K562 (cell line): Measurements from ENCODE around the gene RAPGEF5. TPM values are rescaled to one million over a fixed set of nuclear protein-coding genes. Genes with fewer than 3 reads are reported as not detected.

Source experiments
- ATAC-seq: fragments of 200-7000 bp; cut with Tn5 transposase; 3 replicates; pipeline ENCODE4 v1.9.1; 2020; ENCODE audit warnings: moderate library complexity
- BruUV-seq: library from RNA; stranded (reverse); fragments of 400-500 nt; replicated peaks from 2 replicates; lab custom pipeline; 2021; lab: Mats Ljungman, UMichigan
- CTCF ChIA-PET: fragments of 300-600 bp; formaldehyde crosslinking; extraction: SDS; loops from one replicate; lab custom pipeline; 2021; ENCODE audit warnings: low intra/inter-chr PET ratio; lab: Yijun Ruan, JAX
- POLR2A ChIA-PET: fragments of 300-600, 350-650 bp; sonication (Branson Sonifier 250); formaldehyde crosslinking; extraction: SDS; loops from one replicate; lab custom pipeline; 2021; ENCODE audit warnings: antibody characterized with exemption, inconsistent platforms; lab: Yijun Ruan, JAX
- DNase-seq, 4 experiments: peaks; one replicate each; pipeline versions ENCODE4 v3.0.0 to v3.0.0-alpha.2; 2011 to 2018; ENCODE audit warnings: low spot score in 3 of 4, mixed read lengths in 3 of 4; ENCODE audit errors: extremely low read depth in 1 of 4
- FAIRE-seq: peaks from 2 replicates; lab custom pipeline; 2011; peaks lifted over from hg19 to GRCh38; lab: Jason Lieb, UNC
- H2AFZ ChIP-seq: 2 replicates; pipeline ENCODE4 v1.6.0; 2011; ENCODE audit warnings: low read depth, low read length, control low read depth, inconsistent platforms
- H3K27ac ChIP-seq: fragments of 200-600 bp; 3 replicates; pipeline ENCODE4 v1.8.0; 2011; ENCODE audit warnings: low read depth, mild to moderate bottlenecking, control low read depth, inconsistent platforms, low read length, moderate library complexity, mixed read lengths; ENCODE audit errors: extremely low read depth
- H3K27me3 ChIP-seq, 2 experiments: fragments of 300-600 bp in 1 of 2; 2 replicates in 1 of 2; 3 replicates in 1 of 2; pipeline versions ENCODE4 v1.6.0 to v1.8.0; 2011; ENCODE audit warnings: inconsistent platforms in 2 of 2, low read length in 2 of 2, mild to moderate bottlenecking in 1 of 2, mixed read lengths in 1 of 2, moderate library complexity in 1 of 2; ENCODE audit not compliant: control insufficient read depth in 2 of 2, insufficient read depth in 2 of 2
- H3K36me3 ChIP-seq: fragments of 300-600 bp; 3 replicates; pipeline ENCODE4 v1.8.0; 2011; ENCODE audit warnings: mild to moderate bottlenecking, low read length, inconsistent platforms; ENCODE audit not compliant: control insufficient read depth, insufficient read depth
- H3K4me1 ChIP-seq, 2 experiments: fragments of 200-600 bp in 1 of 2; replicated peaks in 1 of 2; 2 replicates in 1 of 2; 3 replicates in 1 of 2; pipeline versions ENCODE4 v1.5.1 to v1.8.0; 2011; ENCODE audit warnings: inconsistent platforms in 2 of 2, low read length in 2 of 2, mild to moderate bottlenecking in 1 of 2, mixed read lengths in 1 of 2, moderate library complexity in 1 of 2; ENCODE audit not compliant: control insufficient read depth in 2 of 2, insufficient read depth in 2 of 2
- H3K4me2 ChIP-seq: 2 replicates; pipeline ENCODE4 v1.6.1; 2011; ENCODE audit warnings: low read length, control low read depth, inconsistent platforms, mixed read lengths; ENCODE audit not compliant: insufficient read depth
- H3K4me3 ChIP-seq: fragments of 200-600 bp; sonication (generic), shearing (Covaris generic); 2 replicates; pipeline ENCODE4 v1.5.1; 2016; ENCODE audit warnings: control low read depth, inconsistent platforms
- H3K79me2 ChIP-seq: fragments of 200-600 bp; 3 replicates; pipeline ENCODE4 v1.8.0; 2011; ENCODE audit warnings: low read length, inconsistent platforms; ENCODE audit not compliant: control insufficient read depth, insufficient read depth
- H3K9ac ChIP-seq, 2 experiments: 2 replicates each; pipeline versions ENCODE4 v1.6.0 to v1.6.1; 2011; ENCODE audit warnings: low read depth in 2 of 2, low read length in 2 of 2, control low read depth in 1 of 2, inconsistent platforms in 1 of 2, mild to moderate bottlenecking in 1 of 2, mixed read lengths in 1 of 2; ENCODE audit not compliant: insufficient read depth in 1 of 2
- H3K9me1 ChIP-seq: one replicate; pipeline ENCODE4 v1.6.0; 2011; ENCODE audit warnings: inconsistent platforms, mild to moderate bottlenecking, low read length, moderate library complexity; ENCODE audit not compliant: control insufficient read depth, insufficient read depth
- H3K9me3 ChIP-seq: replicated peaks from 2 replicates; pipeline ENCODE4 v1.5.1; 2011; ENCODE audit warnings: low read depth, low read length, inconsistent platforms; ENCODE audit not compliant: control insufficient read depth, insufficient read depth
- H4K20me1 ChIP-seq: replicated peaks from 2 replicates; pipeline ENCODE4 v1.6.1; 2011; ENCODE audit warnings: low read length, inconsistent platforms, mixed read lengths; ENCODE audit not compliant: control insufficient read depth, insufficient read depth
- ARID2 ChIP-seq: fragments of 450-650 bp; IDR thresholded peaks from 2 replicates; pipeline ENCODE4 v1.6.1; 2017; ENCODE audit warnings: antibody characterized with exemption, mild to moderate bottlenecking
- COPS2 ChIP-seq: fragments of 450-650 bp; conservative IDR thresholded peaks from 2 replicates; pipeline ENCODE4 v1.6.1; 2016; ENCODE audit warnings: mild to moderate bottlenecking, moderate library complexity
- DLX4 ChIP-seq: fragments of 250-450 bp; sonication (Bioruptor Pico); IDR thresholded peaks from 2 replicates; pipeline ENCODE4 v1.6.1; 2021; ENCODE audit warnings: mild to moderate bottlenecking
- ELF4 ChIP-seq: fragments of 450-650 bp; formaldehyde crosslinking; IDR thresholded peaks from 2 replicates; pipeline ENCODE4 v1.4.0; 2022; ENCODE audit warnings: missing genetic modification characterization
- NRF1 ChIP-seq, 2 experiments: fragments of 450-650 bp; IDR thresholded peaks in 1 of 2; conservative IDR thresholded peaks in 1 of 2; 2 replicates each; pipeline ENCODE4 v1.6.1; 2014; ENCODE audit warnings: mild to moderate bottlenecking in 2 of 2
- RAD51 ChIP-seq: fragments of 450-650 bp; IDR thresholded peaks from 2 replicates; pipeline ENCODE4 v1.7.1; 2016; ENCODE audit warnings: low read depth, mild to moderate bottlenecking, borderline replicate concordance
- SMC3 ChIP-seq: conservative IDR thresholded peaks from 2 replicates; pipeline ENCODE4 v1.6.1; 2011; ENCODE audit warnings: low read depth, low read length, improper control_type of control experiment; ENCODE audit not compliant: insufficient read depth
- TSHZ1 ChIP-seq: fragments of 250-450 bp; sonication (Bioruptor Pico); IDR thresholded peaks from 2 replicates; pipeline ENCODE4 v1.4.0; 2020; ENCODE audit warnings: mild to moderate bottlenecking, moderate library complexity
- VEZF1 ChIP-seq: fragments of 200-800 bp; sonication (Bioruptor generic); IDR thresholded peaks from 2 replicates; pipeline ENCODE4 v1.6.1; 2017; ENCODE audit warnings: missing genetic modification characterization, missing compliant biosample characterization
- ZKSCAN1 ChIP-seq: fragments of 150-350 bp; IDR thresholded peaks from 2 replicates; pipeline ENCODE4 v1.6.1; 2016; ENCODE audit warnings: low read depth, low read length
- ZKSCAN3 ChIP-seq: fragments of 250-450 bp; sonication (Bioruptor Pico); IDR thresholded peaks from 2 replicates; pipeline ENCODE4 v1.4.0; 2020
- ZNF384 ChIP-seq: IDR thresholded peaks from 2 replicates; pipeline ENCODE4 v1.6.1; 2012; ENCODE audit warnings: low read depth, low read length, improper control_type of control experiment
- ZNF655 ChIP-seq: fragments of 250-450 bp; sonication (Bioruptor Pico); IDR thresholded peaks from 2 replicates; pipeline ENCODE4 v1.5.0; 2021
- WGBS: fragments of 100-300 bp; shearing (Covaris generic); methylation state at CpG from one replicate; pipeline ENCODE4 v1.1.6; 2016; ENCODE audit warnings: low coverage, mixed read lengths; ENCODE audit not compliant: insufficient coverage; ENCODE audit errors: missing lambda C conversion rate; 5-methylcytosine and 5-hydroxymethylcytosine counted together
- in situ Hi-C: fragments of 300-500 bp; cut with MboI; formaldehyde crosslinking; loops from 4 replicates; pipeline ENCODE4 v1.15.0; 2018; ENCODE audit warnings: inconsistent platforms, mixed read lengths
- intact Hi-C: fragments of 100-400 bp; cut with micrococcal nuclease; formaldehyde crosslinking; loops from 2 replicates; pipeline ENCODE4 v1.14.2; 2022
- polyA plus RNA-seq, 8 experiments: library from polyadenylated mRNA; depleted of rRNA in 4 of 8; stranded (reverse) in 5 of 8; unstranded in 3 of 8; fragments of >200 nt; fragmentation: Nextera tagmentation in 2 of 8; fragmentation: Illumina TruSeq in 1 of 8; extraction: Ambion mirVana in 2 of 8; extraction: Trizol in 1 of 8; gene quantifications; 2 replicates each; pipeline versions ENCODE4 v1.2.1 to v1.2.3, GENCODE V29; 2011 to 2014; ENCODE audit warnings: inconsistent platforms in 1 of 8, missing spikeins in 1 of 8
- total RNA-seq, 7 experiments: library from RNA; depleted of rRNA in 6 of 7; stranded (reverse); fragments of >200 nt in 6 of 7; fragmentation: Illumina TruSeq in 2 of 7; extraction: Trizol in 2 of 7; gene quantifications; 2 replicates each; pipeline versions ENCODE4 v1.2.1 to v1.2.3, GENCODE V29; 2011 to 2021; ENCODE audit warnings: low replicate concordance in 1 of 7

RAPGEF5 gene
- total and polyA plus RNA-seq, 9 of the 15 experiments (the other 6 are each of a cell fraction or from before 2014, with no cell fraction given): 0.39 to 2.0 (median 1.1) TPM

GRCh38 chr7:22364900-22365299, 7.9 kb upstream of the RAPGEF5 start:
- H3K9me3 ChIP-seq: no peaks in the 10 kb centered on the region
- H3K4me2 ChIP-seq: no peak overlapping the region
- no peaks in the 10 kb centered on the region for H3K79me2 ChIP-seq
- no peak overlapping the region for H3K9ac ChIP-seq
- FAIRE-seq (no peak), ATAC-seq (no peak), DNase-seq (no peak)
- intact Hi-C loops: no loop called here
- H3K27ac ChIP-seq: no peak overlapping the region
- H3K9me1 ChIP-seq: no peaks in the 10 kb centered on the region
- H3K4me1 ChIP-seq: no peaks in the 10 kb centered on the region; a peak in 1 of 5 replicates
- POLR2A ChIA-PET: interaction anchor here (0.9 to 1.3 kb wide), 3 partner anchors 11 to 29 kb away, joined by 3 read pairs; no protein-coding TSS in a partner anchor
- WGBS: 45% methylated on average over 2 of the region's 2 CpGs
- no peak overlapping the region for H3K4me3 ChIP-seq
- no TSS peak for BruUV-seq
- H3K36me3 ChIP-seq: no peaks in the 10 kb centered on the region
- no peak overlapping the region for H2AFZ ChIP-seq
- in situ Hi-C loops: no loop called here
- H4K20me1 ChIP-seq: no peaks in the 10 kb centered on the region
- CTCF ChIA-PET: no interaction called here
- no peaks in the 10 kb centered on the region for H3K27me3 ChIP-seq
- TF ChIP-seq ZNF384 (no peak), ARID2 (no peak), DLX4 (CRISPR knock-in tag) (no peak), SMC3 (no peak), NRF1 (conservative IDR thresholded peaks at IDR 0.05 in 1 of 2, IDR thresholded peaks at IDR 0.05 in 1 of 2) (no peak), ZNF655 (CRISPR knock-in tag) (no peak), ZKSCAN3 (CRISPR knock-in tag) (no peak), ELF4 (CRISPR knock-in tag) (no peak), RAD51 (no peak), VEZF1 (no peak), TSHZ1 (no peak), ZKSCAN1 (no peak), COPS2 (no peak)
